T follicular helper cell (primary cell): ENCODE measurements around the gene ATP5F1C.
"Not testable (repeated sequence)": the region's sequence is repeated elsewhere in the genome, so short reads cannot be mapped to it uniquely, and the experiment has no call there.

ENCODE experiments used
- DNase-seq: peaks from one replicate; pipeline ENCODE4 v3.0.0-alpha.2; 2020; ENCODE audit warnings: low read depth

The ATP5F1C gene

GRCh38 chr10:7794251-7795026, 6.5 kb downstream of the ATP5F1C start:
- DNase-seq = no peak

DNA sequence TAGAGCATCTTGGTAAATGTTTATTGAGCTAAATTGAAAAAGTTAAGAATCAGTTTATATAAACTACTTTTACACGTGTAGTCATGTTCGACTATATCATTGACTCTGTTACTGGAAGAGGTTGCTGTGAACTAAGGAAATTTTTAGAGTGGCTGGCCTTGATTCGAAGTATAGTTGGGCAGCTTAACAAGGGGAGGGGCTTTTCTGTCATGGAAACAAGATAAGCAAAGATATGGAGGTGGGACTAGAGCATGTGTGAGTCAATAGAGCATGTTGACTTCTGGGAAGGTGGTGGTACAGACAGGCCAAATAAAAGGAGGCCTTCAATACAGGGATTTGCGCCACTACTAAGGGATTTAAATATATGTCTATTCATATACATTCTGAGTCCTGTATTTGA, 7.6 kb downstream of the ATP5F1C start:
- DNase-seq = no peak

GRCh38 chr10:7797582-7797981, 9.6 kb downstream of the ATP5F1C start:
- DNase-seq = no peak

DNA sequence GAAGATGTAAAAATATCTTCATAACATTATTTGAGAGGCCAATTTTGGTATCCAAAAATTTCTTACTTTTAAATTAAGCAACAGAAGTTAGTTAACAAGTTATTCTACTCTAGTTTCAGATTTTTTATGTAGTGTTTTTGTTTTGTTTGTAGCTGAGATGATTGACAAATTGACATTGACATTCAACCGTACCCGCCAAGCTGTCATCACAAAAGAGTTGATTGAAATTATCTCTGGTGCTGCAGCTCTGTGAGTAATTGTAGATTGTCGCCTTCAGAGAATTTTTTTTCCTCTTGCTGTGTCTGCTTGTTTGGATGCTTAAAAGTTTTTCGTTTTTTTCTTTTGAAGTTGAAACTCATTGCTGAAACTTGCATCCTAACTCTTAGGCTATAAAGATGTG, 14.6 kb downstream of the ATP5F1C start:
- DNase-seq = no peak

- no peak for DNase-seq
Observed at GRCh38 chr10:7804216-7804615, 16.2 kb downstream of the ATP5F1C start.

- DNase-seq = no peak
Observed at GRCh38 chr10:7804741-7805140, 16.8 kb downstream of the ATP5F1C start.

DNA sequence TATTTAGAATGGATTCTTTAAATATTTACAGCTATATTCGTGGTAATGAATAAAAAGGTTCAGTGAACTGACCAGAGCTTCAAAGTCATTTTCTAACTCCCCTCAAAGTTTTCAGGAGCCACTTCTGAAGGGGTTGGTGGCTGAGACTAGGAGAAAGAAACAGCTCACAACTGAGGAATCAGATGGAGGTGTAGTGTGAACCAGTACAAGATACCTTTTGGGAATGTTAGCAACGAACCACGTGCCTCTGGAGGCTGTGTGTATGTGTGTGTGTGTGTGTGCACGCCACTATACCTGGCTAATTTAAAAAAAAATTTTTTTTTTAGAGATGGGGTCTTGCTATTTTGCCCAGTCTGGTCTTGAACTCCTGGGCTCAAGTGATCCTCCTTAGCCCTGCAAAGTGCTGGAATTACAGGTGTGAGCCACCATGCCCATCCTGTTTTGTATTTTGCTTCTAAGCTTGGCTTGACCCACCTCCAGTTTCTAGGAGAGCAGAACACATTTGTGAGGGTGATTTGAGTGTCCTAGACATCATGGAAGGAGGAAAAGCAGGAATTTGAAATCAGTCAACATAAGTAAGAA, 20.8 kb downstream of the ATP5F1C start:
- DNase-seq = no peak

DNA sequence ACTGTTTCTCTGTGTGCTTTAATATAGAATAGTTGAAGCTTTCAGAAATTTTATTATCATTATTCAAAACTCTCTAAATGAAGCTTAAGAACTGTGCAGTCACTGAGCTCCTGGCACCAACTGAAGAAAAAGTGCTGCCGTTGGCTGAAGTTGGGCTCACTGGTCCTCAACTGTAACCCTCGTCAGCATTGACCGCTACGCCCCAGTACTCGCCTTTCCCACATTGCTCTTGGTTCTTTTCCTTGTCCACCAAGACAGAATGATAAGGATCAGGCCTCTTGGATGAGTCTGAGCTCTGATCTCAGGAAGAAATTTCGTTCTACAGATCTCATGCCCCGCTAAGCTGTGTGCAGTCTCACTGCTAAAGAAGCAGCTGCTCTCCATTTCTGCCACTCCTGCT, 22.5 kb downstream of the ATP5F1C start:
- DNase-seq = no peak

GRCh38 chr10:7811000-7811399, 23.0 kb downstream of the ATP5F1C start:
- no peak for DNase-seq

DNA sequence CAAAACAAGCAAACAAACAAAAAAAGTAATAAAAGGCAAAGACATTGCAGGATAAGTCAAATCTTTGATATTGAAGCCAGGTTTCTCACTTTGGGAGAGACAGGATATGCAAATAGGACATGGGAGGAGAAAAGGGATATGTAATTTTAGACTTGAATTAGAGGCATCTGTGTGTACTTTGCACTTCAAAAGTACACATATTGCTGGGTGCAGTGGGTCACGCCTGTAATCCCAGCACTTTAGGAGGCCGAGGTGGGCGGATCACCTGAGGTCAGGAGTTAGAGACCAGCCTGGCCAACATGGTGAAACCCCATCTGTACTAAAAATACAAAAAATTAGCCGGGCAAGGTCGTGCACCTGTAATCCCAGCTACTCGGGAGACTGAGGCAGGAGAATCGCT, 23.8 kb downstream of the ATP5F1C start:
- not testable (repeated sequence) for DNase-seq

- no peak for DNase-seq
Observed at GRCh38 chr10:7813481-7813880, 25.5 kb downstream of the ATP5F1C start.

DNA sequence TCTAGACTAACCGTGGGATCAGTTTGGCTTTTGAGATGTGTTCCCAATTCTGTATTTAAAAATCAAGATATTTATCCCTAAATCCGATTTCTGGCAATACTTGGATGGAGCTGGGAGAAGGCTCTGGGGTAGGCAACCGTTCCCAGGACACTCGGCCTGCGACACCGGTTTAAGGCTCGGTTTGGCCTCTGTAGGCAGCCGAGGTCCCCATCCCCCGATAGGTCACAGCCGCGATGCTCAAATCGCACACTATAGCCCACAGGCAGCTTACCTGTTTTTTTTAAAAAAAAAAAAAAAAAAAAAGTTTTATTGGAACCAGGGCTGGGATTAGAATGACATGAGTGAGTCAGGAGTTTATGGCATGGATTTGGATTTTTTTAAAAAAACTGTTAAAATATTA, 29.6 kb downstream of the ATP5F1C start:
- DNase-seq = no peak

DNA sequence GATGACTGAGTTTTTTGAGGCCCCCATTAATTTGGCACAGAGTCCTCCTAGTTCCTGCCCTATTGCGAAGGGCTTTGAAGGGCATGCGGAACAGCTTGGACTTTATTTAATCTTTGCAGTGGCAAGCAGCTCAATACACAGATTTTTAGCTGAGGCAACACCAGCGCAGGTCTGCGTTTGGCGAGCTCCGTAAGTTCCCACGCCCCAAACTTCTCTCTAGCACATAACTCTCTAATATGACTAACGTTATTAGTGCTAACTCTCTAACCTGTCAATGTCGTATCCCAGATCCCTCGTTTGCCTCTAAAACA, 30.0 kb downstream of the ATP5F1C start:
- DNase-seq = no peak

DNA sequence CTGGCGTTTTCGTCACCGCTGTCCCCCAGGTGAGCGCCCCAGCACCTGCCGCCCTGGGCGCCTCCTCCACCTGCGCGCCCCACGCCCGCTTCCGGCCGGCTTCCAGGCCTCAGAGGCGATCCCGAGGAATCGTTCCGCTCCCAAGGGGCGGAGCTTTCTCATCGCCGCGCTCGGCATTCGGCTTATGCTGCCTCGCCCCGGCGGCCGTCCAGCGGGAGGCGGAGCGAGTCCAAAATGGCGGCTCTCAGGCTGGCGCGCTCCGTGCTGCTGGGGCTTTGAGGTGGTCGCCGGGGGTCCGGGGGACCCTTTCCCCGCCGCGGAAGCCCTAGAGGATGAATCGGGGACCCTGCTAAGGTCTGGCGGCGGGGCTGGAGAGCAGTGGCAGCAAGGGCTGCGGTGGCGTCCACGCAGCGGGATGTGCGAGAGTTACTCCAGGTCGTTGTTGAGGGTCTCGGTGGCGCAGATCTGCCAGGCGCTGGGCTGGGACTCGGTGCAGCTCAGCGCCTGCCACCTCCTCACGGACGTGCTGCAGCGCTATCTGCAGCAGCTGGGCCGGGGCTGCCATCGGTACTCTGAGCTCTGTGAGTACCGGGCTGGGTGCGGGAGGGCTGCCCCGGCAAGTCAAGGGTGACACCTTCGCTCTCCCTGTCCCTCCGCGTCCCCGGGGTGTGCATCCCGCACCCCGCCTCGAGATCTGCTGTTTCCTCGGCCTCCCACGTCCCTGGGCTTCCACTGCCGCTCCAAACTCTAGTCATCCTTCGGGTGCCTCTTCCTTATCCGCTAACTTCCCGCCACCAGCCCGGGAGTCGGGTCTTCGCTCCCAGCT, 30.5 kb downstream of the ATP5F1C start, which contains the start of gene TAF3:
TSS of gene TAF3 (plus strand) at position 211 of the 826 bp plus-strand sequence. CDS start at position 416, 205 bp downstream.
- peak; percentile 88 for DNase-seq

- DNase-seq = no peak
Observed at GRCh38 chr10:7819121-7819460, 31.1 kb downstream of the ATP5F1C start.

- no peak for DNase-seq
Observed at GRCh38 chr10:7824251-7824650, 36.3 kb downstream of the ATP5F1C start.

DNA sequence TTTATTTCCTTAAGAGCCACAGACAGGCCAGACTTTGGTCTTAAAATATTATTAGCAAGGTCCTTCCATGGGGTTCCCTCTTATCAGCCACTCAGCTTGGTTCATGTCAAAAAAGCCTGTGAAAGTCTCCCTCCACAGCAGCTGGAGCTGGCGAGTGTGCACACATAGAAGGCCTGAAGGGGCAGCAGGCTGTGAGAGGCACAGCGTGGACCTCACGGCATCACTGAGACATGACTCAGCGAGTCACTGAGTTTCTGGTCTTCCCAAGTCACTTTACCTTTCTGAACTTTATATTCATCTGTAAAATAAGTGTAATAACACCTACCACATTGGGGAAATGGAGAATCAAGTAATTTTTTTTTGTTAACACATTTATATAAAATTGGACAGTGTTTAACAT, 39.0 kb downstream of the ATP5F1C start:
- no peak for DNase-seq

GRCh38 chr10:7829289-7829834, 41.4 kb downstream of the ATP5F1C start:
- DNase-seq = no peak

- no peak for DNase-seq
Observed at GRCh38 chr10:7832060-7832459, 44.1 kb downstream of the ATP5F1C start.

DNA sequence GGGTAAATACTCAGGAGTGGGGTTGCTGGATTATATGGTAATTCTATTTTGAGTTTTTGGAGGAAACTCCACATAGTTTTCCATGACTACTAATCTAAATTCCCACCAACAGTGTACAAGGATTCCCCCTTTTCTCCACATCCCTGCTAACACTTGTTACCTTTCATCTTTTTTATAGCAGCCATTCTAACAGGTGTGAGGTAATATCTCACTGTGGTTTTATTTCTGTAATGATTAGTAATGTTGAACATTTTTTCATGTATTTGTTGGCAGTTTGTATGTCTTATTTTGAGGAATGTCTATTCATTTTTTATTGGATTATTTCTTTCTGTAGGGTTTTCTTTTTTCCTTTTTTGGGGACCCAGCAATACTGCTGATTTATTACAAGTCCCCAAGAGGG, 45.2 kb downstream of the ATP5F1C start:
- DNase-seq = no peak

GRCh38 chr10:7834262-7834661, 46.3 kb downstream of the ATP5F1C start:
- no peak for DNase-seq

DNA sequence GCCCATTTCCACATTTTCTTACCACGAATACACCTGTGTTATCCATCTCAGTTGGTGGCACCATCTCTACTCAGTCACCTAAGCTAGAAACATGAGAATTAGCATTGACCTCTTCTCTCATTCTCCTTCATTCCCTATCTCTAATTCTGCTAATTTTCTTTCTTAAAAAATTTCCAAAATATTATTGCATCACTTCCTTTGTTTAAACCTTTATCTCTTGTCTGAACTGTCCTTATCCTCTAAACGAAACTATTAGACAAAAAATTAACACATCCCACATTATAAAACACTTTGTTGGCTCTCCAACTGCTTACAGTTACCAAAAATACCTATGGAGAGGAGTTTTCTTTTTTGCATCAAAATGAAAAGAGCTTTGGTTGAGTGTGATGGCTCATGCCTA, 48.6 kb downstream of the ATP5F1C start:
- DNase-seq = no peak

DNA sequence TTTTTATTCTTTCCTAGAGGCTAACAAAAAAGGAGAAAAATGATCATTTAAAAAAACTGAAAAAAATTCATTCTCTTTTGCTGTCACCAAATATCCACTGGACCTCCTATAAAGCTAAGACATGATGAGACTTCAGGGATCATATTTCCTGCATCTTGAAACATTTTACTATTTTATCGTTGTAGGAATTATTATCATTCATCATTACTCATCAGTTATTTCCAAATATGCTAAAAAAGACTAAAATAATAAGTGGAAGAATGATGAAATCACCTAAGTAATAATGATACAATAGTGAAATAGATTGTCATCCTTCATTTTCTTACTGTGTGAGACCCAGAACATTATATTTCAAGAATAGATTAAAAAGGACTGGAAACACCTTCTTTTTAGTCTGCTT, 58.6 kb downstream of the ATP5F1C start:
- DNase-seq = no peak
